ENCODE data around the gene PPP2R3A. TPM values are rescaled to one million over a fixed set of nuclear protein-coding genes. Genes with fewer than 3 reads are reported as not detected.

The PPP2R3A gene, protein sequence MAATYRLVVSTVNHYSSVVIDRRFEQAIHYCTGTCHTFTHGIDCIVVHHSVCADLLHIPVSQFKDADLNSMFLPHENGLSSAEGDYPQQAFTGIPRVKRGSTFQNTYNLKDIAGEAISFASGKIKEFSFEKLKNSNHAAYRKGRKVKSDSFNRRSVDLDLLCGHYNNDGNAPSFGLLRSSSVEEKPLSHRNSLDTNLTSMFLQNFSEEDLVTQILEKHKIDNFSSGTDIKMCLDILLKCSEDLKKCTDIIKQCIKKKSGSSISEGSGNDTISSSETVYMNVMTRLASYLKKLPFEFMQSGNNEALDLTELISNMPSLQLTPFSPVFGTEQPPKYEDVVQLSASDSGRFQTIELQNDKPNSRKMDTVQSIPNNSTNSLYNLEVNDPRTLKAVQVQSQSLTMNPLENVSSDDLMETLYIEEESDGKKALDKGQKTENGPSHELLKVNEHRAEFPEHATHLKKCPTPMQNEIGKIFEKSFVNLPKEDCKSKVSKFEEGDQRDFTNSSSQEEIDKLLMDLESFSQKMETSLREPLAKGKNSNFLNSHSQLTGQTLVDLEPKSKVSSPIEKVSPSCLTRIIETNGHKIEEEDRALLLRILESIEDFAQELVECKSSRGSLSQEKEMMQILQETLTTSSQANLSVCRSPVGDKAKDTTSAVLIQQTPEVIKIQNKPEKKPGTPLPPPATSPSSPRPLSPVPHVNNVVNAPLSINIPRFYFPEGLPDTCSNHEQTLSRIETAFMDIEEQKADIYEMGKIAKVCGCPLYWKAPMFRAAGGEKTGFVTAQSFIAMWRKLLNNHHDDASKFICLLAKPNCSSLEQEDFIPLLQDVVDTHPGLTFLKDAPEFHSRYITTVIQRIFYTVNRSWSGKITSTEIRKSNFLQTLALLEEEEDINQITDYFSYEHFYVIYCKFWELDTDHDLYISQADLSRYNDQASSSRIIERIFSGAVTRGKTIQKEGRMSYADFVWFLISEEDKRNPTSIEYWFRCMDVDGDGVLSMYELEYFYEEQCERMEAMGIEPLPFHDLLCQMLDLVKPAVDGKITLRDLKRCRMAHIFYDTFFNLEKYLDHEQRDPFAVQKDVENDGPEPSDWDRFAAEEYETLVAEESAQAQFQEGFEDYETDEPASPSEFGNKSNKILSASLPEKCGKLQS (N-terminal part only)
- 25.5 TPM for total RNA-seq

DNA sequence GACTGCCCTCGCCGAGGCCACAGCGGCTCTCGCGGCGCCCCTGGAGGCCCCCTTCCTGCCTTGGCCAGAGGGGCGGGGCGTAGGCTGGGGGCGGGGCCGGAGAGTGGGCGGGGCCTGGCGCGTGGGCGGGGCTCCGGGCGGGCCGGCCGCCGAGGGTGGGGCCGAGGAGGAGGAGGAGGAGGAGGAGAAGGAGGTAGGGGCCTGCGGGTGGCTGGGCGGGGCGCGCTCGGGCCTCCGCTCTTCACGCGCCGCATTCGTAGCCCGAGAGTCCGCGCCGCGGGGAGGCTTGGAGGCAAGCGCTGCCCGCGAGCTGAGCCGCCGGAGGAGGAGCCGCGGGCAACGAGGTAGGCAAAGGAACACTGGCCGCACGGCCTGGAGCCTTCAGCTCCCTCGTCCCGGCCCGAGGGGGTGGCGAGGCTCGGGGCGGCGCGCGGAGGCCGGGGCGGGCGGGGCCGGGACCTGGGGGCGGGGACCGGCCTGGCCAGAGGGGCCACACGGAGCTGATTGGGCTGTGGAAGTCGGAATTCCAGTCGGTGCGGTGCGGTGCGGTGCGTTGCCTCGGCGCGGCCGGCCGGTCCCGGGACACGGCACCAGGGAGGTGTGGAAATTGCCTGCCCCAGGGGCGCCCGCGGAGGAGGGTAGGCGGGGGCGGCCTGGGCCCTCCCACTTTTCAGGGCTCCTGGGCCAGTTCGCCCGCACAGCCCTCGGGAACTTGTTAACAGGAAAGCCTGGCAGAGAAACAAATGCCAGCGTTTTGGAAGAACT lies at the start of gene PPP2R3A:
PPP2R3A (plus strand) TSS at position 223 of the 765 bp plus-strand sequence. CDS start 35,771 bp downstream, outside the sequence.

GRCh38 chr3:136196064-136196400 lies 230.5 kb downstream of the PPP2R3A start, which contains the start of gene MSL2:
MSL2 (minus strand) TSS chr3:136196335; CDS start chr3:136195113, 1,222 bp downstream.

Other genes starting within 250 kb of the PPP2R3A start
- 55.7 TPM for gene MSL2, start 230.6 kb downstream of the PPP2R3A start, total RNA-seq